HG03095 (cell line): Measurements from ENCODE around the gene EVX1.

Experiments used
- ATAC-seq: cut with Tn5 transposase; IDR thresholded peaks from one replicate; pipeline ENCODE4 v1.9.1; 2021; ENCODE audit warnings: moderate library complexity; ENCODE audit not compliant: unreplicated experiment

Gene EVX1

DNA sequence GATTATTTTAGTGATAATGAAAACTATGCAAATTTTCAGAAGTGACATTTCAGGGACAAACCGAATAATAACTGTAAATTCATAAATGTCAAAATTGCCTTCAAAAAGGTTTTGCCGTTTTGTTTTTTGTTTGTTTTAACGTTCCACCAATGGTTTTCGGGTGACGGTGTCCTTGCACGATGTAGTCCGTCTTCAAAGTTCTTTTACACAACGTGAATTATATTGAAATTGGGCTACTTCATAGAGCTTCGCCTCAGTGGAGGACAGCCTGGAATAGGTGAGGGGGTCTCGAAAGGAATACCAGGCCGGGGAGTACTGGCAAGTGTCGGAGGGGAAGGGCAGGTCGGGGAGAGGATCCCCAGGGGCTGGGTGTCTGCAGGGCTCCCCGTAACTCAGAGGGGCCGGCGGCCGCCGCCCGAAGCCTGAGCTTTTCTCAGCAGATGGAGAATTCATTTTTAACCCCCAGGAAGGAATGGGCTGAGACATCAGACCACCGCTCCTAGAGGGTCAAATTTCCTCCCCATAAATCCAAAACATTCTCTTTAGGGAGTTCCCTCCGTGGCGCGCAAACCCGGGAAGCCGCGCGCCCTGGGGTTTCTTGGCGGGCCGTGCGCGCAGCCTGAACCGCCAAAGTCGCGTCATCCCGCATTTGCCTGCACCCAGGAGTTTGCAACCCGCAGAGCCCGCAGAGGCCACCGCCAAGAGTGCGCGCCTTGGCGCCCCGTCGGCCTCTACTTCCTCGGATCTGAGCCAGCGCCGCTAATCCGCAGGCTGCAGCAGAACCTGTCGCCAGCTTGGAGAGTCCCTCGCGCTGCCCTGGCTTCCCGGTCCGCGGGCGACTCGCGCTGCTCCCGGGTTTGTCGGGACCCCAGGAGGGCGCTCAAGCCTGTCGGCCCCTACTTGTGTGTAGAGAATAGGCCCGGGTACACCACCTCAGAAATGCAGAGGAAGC lies 17.3 kb upstream of the EVX1 start:
- no peak for ATAC-seq

DNA sequence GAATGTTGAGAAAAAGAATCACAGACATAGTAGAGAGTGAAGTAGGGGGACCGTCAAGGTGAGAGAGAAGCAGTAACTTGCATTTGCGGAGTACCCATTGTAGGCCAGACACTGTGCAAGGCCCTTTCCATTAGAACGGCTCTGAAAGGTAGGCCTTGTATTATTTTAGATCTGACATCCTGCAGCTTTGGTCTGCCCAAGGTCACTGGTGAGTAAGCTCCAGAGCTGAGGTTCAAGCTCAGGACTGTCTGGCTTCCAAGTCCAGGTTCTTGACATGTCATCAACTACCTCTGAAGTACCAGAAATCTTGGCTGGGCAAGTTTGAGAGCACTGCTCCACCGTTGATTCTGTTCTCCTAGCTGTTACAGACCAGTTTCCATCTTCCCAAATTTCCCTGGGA lies 13.2 kb upstream of the EVX1 start:
- no peak for ATAC-seq

DNA sequence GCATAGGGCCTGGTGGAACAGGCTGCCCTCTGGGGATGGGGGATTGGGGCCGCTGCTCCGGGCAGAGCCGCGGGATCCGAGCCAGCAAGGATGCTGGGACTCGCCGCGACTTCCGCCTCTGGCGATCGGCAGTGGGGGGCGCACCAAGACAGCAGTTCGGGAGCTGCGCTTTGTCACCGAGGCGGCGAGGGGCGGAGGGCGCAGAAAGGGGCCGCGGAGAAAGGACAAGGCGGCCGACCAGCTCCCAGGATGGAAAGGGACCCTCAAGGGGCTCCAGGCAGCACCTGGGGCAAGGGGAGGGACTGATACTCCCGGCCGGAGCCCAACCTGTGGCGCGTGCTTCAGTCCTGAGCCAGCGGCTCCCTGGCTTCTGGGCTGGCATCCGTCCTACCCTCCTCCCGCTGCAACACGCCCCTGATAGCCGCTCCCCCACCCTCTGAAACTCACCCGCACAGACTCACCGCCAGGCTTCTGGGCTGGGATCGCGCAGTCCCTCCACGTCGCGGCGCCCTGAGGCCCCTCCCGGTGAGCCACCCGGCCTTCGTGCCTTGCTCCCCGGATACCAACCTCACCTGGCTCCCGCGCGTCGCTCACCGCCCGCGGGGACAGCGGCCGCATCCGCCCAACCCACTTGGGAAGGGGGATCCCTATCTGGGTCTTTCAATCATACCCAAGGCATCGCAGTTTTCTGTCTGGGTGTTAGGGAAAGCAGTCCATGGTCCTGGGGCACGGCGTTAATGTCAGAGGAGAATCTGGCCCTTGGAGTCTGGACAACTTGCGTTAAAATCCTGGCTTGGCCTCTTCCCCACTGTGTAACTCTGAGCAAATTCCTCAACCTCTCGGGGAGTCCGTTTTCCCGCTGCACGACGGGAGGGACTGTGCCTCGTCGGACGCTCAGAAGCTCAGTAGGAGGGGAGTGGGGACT lies 7.0 kb upstream of the EVX1 start:
- ATAC-seq, result no peak

DNA sequence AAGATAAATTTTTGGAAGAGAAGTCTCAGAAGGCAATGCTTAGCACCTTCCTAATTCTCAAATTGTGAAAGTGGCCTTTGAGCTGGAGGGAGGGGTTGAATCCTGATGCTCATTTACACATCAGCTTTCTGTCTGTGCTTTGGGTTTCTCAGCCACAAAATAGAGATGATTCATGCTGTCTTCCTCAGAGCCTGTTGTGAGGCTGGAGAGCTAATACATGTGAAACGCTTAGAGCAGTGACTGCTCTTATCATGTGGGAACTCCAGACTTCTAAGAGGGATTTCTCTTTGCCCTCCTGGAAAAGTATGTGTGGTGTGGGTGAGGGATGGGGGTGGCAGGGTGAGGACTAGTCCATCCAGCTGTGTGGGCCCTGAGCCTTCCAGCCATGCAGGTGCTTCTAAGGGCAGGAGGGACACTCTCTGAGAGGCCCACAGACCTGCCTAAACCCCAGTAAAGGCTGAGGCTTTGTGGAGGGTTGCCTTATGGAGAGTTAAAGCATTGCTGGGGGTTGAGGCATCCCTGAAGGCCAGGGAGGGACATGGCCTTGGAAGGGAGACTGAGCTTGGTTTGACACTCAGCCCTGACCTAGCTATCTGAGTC lies 4.8 kb upstream of the EVX1 start:
- ATAC-seq, result no peak

DNA sequence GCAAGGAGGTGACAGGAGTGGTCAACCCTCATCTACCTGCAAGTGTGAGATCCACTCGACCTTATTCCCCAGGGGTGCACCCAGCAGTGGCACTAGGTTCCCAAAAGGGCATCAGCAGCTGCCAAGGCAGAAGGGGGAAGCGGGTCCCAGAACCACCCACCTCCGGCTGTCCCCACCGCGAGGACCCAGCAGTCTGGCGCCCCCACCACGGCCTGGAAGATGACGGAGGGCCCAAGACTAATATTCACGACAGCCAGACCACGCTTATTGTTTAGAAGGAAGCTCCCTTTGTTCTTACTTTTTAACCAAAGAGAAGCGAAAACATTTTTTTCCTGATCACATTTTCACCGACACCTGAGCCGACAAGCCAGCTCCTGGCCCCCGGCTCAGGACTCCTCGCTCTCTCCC lies 3.6 kb upstream of the EVX1 start:
- ATAC-seq, result no peak

DNA sequence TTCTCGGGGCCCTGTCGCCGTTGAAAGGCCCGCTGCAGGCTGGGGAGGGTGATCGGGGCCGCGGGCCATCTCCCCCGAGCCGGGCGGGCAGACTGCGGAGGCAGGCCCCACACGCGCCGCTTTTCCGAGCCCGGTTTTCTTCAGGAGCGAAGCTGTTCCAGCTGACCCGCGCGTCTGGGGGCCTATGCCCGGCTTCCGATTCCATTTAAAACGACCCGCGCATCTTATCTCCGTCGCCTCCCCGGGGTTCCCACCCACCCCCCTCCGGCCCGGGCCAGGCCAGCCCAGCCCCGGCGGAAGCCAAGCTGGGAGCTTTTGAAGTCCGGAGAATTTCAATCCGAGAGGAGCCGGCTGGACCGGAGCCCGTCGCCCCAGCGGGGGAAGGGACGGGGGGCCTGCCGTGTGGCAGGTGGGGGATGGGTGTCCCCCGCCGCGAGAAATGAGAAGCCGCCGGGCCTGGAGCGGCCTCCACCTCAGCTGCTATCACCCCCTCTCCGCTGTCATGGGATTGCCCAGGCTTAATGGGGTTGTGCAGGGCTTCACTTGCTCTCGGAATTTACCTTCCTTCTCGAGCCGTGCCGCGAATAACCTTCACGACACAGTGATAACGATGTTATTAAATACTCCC lies 3.1 kb upstream of the EVX1 start:
- no peak for ATAC-seq

DNA sequence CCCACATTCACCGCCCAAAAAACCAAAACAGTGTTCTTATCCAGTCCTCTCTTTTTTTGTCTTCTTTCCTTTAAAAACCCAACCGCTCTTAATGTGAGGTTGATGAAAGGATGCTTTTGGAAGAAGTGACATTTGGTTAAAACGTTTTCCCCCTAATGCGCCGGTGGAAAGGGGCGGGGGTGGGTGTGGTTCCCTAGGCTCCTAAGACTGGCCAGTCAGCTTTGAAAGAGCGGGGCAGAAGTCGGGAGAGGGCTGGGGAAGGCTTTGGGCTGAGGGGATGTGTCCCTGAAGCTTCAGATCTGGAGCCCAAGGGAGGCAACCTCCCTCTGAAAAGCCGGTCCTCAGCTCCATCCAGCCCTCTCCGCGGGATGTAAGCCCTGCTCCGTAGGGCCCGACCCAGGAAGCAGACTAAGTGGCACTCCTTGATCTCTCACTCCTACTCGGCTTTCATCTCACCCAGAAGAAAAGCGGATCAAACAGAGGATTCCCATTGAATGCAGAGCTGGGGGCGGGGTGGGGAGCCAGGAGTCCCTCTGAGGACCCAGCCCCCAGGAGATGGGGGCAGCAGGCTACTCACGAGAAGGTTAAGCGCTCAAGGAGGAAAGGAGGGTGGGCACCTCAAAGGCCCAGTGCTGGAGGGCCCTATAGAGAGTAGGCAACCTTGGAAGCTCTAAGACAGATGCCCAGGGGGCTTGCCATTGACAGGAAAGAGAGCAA lies 2.4 kb upstream of the EVX1 start:
- no peak for ATAC-seq

DNA sequence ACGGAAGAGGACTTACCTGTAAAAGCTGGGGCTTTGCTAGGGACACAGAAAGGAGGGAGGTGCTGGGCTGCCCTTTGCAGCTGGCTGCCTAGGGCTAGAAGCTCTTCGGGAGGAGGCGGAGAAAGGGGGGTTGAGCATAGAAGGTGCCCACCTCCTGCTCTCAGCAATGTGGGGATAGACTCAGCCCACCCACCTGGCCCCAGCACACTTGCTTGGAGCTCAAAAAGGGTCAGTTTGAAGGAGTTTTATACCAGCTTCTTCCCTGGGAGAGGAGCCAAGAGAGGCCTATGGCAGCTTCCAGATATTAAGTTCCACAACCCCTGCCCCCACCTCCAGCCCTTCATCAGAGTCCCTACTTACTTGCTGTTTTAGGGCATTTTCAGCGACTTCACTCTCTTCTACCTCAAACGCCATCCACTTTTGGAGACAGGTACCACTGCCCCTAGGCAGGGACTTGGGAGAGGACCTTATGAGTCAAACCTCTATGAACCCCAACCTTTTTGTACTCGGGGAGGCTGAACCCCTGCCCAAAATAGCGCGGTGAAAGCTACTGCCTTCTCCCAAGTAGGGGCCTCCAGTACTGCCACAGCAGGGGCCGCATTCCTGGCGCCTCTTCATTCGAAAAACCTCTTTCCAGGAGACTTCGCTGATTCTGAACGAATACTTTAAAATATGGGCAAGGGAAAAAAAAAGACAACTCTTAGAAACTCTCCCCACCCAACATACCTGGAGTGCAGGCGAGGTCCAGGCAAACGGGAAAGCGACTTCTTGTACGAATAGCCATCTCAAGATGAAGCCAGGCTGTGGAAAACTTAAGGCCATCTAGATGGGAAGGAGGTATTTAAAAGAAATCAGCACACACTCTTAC lies 1.2 kb upstream of the EVX1 start:
- ATAC-seq, result no peak

DNA sequence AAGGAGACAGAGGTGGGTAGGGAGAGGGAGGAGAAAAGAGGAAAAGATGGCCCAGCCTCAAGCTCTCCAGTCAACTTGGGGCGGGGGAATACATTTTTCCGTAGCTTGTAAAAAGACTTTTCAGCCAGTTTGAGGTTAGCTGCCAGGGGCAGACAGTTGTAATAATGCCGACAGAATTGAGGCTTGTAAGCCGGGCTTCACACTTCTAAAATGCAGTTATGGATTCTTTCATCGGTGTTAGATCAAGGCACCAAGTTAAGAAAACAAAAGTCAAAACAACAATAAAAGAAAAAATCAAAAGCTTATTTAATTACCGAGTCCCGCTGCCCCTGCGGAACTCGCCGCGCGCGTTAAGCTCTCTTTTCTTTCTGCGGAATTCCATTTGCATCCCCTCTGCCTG lies 448 bp upstream of the EVX1 start:
- no peak for ATAC-seq

DNA sequence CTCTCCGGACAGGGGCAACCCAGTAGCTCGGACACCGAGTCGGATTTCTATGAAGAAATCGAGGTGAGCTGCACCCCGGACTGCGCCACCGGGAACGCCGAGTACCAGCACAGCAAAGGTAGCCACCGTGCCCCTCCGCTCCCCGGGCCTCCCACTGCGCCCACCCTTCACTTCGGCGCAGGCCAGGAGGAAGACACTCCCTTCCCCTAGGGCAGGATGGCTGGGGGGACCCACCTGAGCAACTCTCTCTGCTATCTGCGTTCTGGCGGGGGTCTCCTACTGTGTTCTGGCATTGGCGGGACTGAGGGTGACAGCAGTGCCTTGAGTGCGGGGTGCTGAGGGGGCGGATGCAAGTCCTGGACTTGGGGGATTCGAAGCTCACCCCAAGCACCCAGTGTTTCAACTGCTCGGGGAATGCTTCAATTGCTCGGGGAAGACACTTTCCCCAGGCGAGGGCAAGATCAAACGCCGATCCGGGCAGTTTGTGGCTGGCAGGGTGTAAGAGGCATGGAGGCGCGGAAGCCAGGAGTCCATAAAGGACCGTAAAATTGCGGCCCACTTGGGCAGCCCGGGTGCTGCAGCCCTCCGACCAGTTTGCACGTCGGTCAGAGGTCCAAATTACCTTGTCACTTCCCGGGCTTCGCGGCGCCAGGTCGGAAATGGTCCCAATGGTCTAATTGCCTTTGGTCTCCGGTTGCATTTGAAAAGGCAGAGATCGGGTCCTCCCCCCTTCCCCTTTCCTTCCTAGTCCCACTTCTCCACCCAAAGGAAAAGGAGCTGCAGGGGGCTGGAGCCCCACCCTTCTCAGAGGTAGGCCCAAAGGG lies 950 bp downstream of the EVX1 start:
- no peak for ATAC-seq

DNA sequence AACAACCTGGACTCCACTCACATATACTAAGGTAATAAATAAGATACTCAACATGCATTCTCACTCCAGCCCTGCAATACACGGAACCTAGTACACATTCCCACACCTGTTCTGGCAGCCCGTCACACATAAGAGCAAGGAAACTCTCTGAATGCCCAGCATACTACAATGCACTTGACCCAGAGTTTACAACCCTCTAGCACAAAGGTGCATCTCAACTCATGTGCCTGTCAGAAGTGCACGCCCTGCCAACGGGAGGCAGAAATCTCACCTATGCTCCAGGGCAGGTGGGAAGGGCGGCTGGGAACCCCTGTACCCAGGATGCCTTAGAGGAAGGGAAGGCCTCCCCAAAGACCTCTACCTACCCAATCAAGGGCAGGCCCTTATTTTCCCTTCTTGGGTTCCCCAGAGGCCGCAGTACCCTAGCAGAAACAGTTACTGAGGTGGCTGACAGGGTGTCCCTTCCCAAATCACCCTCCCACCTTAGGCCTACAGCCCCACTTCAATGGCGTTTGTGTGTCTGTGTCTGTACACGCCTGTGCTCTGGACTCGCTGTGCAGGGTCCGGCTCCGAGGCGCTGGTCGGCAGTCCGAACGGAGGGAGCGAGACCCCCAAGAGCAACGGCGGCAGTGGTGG lies 2.0 kb downstream of the EVX1 start:
- ATAC-seq, result no peak

DNA sequence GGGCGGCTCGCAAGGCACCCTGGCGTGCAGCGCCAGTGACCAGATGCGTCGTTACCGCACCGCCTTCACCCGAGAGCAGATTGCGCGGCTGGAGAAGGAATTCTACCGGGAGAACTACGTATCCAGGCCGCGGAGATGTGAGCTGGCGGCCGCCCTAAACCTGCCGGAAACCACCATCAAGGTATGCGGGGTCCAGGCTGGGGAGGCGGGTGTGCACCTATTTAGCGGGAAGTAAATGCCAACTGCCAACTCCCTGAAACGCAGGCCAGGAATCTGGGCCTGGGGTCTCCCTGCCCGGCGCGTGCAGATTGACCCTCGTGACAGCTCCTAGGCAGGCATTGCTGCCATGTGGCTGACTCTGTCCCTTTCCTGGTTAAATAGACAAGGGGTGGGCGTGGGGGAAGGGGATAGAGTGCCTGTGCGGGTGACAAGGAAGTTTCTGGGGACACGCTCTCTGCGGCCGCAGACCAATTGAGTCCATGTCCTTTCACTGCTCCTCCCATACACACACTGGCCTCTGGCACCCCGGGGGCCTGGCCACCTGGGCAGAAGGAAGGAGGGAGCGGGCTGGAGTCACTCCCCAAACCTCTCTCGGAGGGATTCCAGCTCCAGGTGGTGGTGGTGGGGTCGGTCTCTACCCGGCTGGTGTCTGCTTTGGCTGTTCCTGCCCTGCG lies 2.7 kb downstream of the EVX1 start:
- no peak for ATAC-seq

DNA sequence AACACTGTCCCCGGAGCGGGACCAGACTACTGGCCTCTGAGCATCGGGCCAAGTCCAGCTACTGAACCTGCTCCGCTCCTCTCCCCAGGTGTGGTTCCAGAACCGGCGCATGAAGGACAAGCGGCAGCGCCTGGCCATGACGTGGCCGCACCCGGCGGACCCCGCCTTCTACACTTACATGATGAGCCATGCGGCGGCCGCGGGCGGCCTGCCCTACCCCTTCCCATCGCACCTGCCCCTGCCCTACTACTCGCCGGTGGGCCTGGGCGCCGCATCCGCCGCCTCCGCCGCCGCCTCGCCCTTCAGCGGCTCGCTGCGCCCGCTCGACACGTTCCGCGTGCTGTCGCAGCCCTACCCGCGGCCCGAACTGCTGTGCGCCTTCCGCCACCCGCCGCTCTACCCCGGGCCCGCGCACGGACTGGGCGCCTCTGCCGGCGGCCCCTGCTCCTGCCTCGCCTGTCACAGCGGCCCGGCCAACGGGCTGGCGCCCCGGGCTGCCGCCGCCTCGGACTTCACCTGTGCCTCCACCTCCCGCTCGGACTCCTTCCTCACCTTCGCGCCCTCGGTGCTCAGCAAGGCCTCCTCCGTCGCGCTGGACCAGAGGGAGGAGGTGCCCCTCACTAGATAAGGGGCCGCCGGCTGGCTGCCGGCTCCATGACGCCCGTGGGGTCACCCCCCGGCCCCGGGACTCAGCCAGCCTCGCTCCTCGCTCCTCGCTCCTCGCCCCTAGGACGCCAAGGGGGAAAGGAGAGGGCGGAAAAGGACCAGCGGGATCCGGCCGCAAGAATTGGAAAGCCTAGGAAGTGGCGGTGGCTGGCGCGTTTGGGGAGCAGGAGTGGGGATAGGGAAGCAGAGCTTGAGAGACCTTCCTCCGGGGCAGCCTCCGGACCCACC lies 3.4 kb downstream of the EVX1 start:
- ATAC-seq, result no peak

DNA sequence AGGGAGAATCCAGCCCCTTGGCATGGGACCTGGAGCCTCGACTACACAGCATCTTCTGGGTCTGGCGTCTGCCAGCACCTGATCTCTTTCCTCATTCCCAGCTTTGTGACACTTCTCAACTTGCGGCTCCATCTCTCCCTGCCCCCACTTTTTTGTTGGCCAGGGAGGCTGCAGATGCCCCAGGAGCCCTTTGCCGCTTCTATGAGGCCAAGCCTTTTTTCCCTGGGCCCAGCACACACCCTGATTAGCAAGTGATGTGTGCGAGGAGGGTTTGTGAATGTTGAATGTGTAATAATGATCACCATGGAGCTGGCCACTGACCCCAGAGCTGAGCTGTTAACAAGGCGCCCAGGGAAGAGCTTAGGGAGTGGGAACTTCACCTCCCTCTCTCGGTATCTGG lies 4.4 kb downstream of the EVX1 start:
- ATAC-seq, result no peak

DNA sequence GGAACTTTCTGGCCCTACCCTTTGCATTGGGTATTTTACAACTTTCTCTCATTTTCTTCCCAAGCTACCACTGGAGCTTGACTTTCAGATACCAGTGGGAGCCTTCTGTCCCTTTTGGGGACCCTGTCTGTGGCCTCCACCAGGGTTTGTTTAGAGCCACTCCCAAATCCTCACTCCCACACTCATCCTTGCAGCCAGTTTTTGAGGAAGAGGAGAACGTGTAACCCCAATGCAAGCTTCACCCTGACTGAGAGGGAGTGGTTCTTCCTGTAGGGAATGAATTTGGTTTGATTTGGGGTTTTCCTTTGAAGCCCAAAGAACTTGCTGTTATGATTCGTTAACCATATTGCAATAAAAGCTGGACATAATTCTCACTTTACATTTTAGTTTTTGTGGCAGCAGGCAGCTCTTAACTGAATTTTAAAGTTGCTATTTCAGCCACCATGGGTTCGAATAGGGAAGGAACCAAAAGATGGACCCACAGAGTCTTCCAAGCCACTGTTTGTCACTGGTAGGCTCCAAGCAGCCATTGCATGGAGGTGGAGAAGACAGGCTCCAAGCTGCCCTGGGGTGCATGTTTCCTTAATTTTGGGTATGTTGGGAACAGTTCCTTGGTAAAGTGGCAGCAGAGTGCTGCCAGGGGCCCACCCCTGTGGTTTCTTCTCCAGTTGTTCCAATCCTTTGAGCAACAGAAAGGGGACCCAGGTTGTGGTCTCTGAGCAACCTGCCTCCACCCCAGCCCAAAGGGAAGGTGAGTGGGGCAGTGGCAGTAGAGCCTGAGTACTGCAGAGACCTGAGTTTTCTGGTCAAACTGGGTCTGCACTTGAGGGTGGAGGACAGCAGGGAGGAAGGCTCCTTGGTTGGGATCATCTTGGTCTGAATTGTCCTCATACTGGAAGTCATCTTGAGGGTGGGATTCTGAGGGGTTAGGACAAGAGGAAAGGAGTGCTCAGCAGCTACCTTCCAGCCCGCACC lies 5.1 kb downstream of the EVX1 start:
- ATAC-seq, result no peak
